Measurements from ENCODE around the gene ATP9B. TPM values are rescaled to one million over a fixed set of nuclear protein-coding genes. Genes with fewer than 3 reads are reported as not detected.

The ATP9B gene
- total and polyA plus RNA-seq, 10 of the 15 experiments (the other 5 are each of a cell fraction or from before 2014, with no cell fraction given), result 0.74 to 20.7 (median 12.9) TPM

- H3K27ac ChIP-seq (ENCODE audit: control insufficient read depth, insufficient read depth), result no peak overlapping the region
- RAD21 ChIA-PET (ENCODE audit: unreplicated experiment), result no interaction called here
- no peaks in the 10 kb centered on the region; the same call in 2 of the 3 replicates for H3K9me3 ChIP-seq (replicated peaks; ENCODE audit: control insufficient read depth, insufficient read depth, low read length)
- POLR2A ChIA-PET, result no interaction called here
- no TSS peak for BruUV-seq (replicated peaks)
- TF ChIP-seq SREBF2 (IDR thresholded peaks at IDR 0.05; ENCODE audit: low read length), result no peak
- TF ChIP-seq REST (IDR thresholded peaks at IDR 0.05; ENCODE audit: low read depth, low read length), result no peak
- no peak for TF ChIP-seq SKIL (IDR thresholded peaks at IDR 0.05; ENCODE audit: low read depth, poor library complexity, severe bottlenecking)
- TF ChIP-seq, protein P1, sequence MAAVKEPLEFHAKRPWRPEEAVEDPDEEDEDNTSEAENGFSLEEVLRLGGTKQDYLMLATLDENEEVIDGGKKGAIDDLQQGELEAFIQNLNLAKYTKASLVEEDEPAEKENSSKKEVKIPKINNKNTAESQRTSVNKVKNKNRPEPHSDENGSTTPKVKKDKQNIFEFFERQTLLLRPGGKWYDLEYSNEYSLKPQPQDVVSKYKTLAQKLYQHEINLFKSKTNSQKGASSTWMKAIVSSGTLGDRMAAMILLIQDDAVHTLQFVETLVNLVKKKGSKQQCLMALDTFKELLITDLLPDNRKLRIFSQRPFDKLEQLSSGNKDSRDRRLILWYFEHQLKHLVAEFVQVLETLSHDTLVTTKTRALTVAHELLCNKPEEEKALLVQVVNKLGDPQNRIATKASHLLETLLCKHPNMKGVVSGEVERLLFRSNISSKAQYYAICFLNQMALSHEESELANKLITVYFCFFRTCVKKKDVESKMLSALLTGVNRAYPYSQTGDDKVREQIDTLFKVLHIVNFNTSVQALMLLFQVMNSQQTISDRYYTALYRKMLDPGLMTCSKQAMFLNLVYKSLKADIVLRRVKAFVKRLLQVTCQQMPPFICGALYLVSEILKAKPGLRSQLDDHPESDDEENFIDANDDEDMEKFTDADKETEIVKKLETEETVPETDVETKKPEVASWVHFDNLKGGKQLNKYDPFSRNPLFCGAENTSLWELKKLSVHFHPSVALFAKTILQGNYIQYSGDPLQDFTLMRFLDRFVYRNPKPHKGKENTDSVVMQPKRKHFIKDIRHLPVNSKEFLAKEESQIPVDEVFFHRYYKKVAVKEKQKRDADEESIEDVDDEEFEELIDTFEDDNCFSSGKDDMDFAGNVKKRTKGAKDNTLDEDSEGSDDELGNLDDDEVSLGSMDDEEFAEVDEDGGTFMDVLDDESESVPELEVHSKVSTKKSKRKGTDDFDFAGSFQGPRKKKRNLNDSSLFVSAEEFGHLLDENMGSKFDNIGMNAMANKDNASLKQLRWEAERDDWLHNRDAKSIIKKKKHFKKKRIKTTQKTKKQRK (IDR thresholded peaks at IDR 0.05; ENCODE audit: low read depth, low read length), result no peak
- TF ChIP-seq GATAD2B (conservative IDR thresholded peaks at IDR 0.05; ENCODE audit: low read depth), result no peak
- TF ChIP-seq E4F1 (IDR thresholded peaks at IDR 0.05; ENCODE audit: borderline replicate concordance, partially characterized antibody), result no peak
- no peak for TF ChIP-seq TCF12 (IDR thresholded peaks at IDR 0.05; ENCODE audit: low read depth, low read length)
- TF ChIP-seq ZNF217 (IDR thresholded peaks at IDR 0.05), result no peak
- in situ Hi-C loops (cut with MboI), result no loop called here
- intact Hi-C loops (cut with micrococcal nuclease; ENCODE audit: unreplicated experiment), result no loop called here
- DNase-seq (ENCODE audit: low read depth, low spot score), result no peak
- 29% methylated on average over 5 of the region's 5 CpGs for WGBS (ENCODE audit: insufficient coverage, insufficient replicate concordance, low lambda C conversion rate, missing lambda C conversion rate)
- no peak overlapping the region for H3K4me2 ChIP-seq (ENCODE audit: control insufficient read depth, insufficient read depth)
- CTCF ChIA-PET, result no interaction called here
- SMC1A ChIA-PET (ENCODE audit: uncharacterized antibody, unreplicated experiment), result no interaction called here
- no peak for FAIRE-seq
- H4K20me1 ChIP-seq (ENCODE audit: control insufficient read depth, insufficient read depth), result no peaks in the 10 kb centered on the region
- H3K27me3 ChIP-seq (replicated peaks in 1 of 2; ENCODE audit: control insufficient read depth in 2 of 2, insufficient read depth in 2 of 2, low read length in 1 of 2), result no peaks in the 10 kb centered on the region
- no peak overlapping the region for H2AFZ ChIP-seq (ENCODE audit: control insufficient read depth, low read depth, low read length)
- no peaks in the 10 kb centered on the region for H3K36me3 ChIP-seq (ENCODE audit: control insufficient read depth in 2 of 2, insufficient read depth in 2 of 2, low read length in 1 of 2)
- H3K4me3 ChIP-seq, result no peak overlapping the region
- H3K9ac ChIP-seq (ENCODE audit: control insufficient read depth, insufficient read depth, low read length), result no peak overlapping the region
- H3K79me2 ChIP-seq (ENCODE audit: control insufficient read depth, insufficient read depth, low read length), result no peaks in the 10 kb centered on the region
- H3K4me1 ChIP-seq (ENCODE audit: control insufficient read depth, insufficient read depth, low read length), result no peaks in the 10 kb centered on the region
- ATAC-seq, result no peak
Observed at GRCh38 chr18:79042276-79042675, 26.9 kb upstream of the ATP9B start.
